GM21381 (cell line): Measurements from ENCODE around the gene ANK2.
A peak's percentile ranks its signal among the peaks of the same experiment; 100 is the strongest.

Experiments used
- ATAC-seq: cut with Tn5 transposase; IDR thresholded peaks from one replicate; pipeline ENCODE4 v1.9.1; 2021; ENCODE audit warnings: mild to moderate bottlenecking, moderate library complexity; ENCODE audit not compliant: unreplicated experiment

ANK2 gene

DNA sequence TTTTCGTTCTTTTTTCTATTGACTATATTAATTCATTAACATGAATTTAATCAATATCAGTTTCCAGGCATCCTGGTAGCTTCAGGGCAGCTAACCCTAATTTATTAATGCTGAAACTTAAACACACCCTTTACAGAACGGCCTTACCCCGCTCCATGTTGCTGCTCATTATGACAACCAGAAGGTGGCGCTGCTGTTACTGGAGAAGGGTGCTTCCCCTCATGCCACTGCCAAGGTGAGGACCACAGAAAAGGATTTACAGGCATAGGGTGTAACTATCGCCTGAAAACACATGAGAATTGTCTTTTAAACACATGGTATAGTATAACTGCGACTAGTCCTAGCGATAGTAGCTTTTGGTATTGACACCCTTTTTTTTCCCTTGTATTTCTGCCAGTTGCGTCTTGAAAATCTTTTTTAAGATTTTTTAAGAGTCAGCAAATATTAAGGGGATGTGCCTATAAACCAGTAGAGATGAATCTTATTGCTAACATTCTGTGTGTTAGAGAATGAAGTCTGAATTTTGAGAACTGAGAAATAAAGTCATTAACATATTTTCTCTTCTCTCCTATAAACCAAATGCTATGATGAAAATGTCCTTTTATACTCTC lies 229.0 kb downstream of the ANK2 start:
- ATAC-seq = peak; percentile 98

DNA sequence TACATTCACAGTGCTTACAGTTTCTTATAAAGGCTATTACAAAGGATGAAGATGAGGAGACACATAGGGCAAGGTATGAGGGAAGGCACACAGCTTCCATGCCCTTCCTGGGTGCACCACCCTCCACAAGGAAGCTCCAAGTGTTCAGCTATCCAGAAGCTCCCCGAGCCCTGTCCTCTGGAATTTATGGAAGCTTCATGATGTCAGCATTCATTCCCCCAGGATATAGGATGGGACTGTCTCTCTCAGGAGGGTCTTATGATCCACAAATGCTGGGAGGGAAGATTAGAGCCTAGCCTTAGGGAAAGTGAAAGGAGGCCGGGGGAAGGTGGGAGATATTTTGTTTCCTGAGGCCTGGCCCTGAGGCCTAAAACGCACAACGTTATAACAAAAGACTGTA lies 236.0 kb downstream of the ANK2 start:
- ATAC-seq = no peak

DNA sequence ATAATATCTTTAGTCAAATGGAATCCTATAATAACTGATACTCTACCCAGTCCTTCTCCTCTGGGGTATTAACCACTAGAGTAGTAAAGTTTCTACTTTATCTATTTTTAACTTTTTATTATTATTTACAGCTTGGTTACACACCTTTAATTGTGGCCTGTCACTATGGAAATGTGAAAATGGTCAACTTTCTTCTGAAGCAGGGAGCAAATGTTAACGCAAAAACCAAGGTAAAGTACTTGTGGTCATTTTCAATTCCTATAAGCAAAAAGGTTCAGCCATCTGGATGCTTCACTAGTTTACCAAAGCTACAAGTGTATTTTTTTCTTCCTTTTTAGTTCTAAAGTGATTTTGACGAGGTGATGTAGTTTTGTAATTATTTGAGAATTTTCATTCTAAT lies 238.8 kb downstream of the ANK2 start:
- ATAC-seq = no peak

GRCh38 chr4:113288696-113289095 lies 239.2 kb downstream of the ANK2 start:
- no peak for ATAC-seq

GRCh38 chr4:113289766-113290165 lies 240.3 kb downstream of the ANK2 start:
- ATAC-seq = no peak

GRCh38 chr4:113290666-113291065 lies 241.2 kb downstream of the ANK2 start:
- ATAC-seq = no peak

GRCh38 chr4:113292371-113293042 lies 243.1 kb downstream of the ANK2 start:
- no peak for ATAC-seq

DNA sequence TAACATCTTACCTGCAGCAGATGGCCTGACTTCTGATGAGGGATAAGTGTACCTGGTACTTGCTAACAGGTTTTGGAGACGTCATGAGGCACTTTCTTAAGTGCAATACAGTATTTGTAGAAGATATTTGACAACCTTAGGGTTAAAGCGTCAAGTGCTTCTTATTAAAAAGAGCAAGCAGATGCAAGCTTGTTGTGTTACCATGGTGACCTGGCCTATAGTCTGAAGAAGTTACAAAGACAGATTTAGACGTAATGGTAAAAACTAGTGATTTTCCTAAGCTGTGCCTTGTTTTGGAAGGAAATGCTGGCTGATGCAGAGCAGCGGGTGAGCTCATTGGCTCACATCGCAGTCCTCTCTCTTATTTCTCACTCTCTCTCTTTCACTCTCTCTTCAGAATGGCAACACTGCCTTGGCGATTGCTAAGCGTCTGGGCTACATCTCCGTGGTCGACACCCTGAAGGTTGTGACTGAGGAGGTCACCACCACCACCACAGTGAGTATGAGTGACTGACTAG lies 243.6 kb downstream of the ANK2 start:
- ATAC-seq = no peak

DNA sequence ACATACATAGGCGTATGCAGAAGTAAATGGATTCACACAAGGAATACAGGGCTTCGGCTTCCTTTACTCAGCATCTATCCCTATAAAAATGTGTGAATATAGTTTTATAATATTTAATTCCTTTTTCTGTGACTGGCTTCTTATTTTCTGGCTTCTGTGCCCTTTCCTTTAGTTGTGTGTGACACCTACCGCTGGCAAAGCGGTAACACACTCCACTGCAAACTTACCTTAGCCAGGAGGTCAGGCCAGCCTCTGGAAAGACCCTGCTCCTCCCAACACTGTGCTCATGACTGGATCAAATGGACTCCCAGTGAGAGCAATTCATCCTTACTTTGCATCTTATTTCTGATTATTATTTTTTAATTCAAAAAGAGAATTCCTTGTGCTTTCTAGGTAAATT lies 244.2 kb downstream of the ANK2 start:
- ATAC-seq = no peak

DNA sequence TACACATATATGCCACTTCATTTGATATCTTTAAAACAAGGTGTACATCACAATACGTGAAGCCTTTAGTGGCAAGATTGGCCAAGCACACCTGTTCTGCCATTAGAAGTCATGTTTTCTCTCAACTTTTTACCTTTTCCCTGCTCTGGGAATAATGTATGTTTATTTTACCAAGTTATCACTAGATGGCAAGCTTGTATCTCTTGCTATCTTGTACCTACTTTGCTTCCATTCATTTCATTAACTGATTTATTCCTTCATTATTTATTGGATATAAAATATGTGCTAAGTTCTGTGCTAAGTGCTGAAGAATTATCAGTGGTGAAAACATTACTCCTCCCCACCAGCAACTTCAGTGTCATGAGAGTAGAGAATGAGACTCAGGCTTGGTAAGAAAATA lies 245.5 kb downstream of the ANK2 start:
- no peak for ATAC-seq

GRCh38 chr4:113300471-113300928 lies 251.0 kb downstream of the ANK2 start:
- ATAC-seq = no peak

DNA sequence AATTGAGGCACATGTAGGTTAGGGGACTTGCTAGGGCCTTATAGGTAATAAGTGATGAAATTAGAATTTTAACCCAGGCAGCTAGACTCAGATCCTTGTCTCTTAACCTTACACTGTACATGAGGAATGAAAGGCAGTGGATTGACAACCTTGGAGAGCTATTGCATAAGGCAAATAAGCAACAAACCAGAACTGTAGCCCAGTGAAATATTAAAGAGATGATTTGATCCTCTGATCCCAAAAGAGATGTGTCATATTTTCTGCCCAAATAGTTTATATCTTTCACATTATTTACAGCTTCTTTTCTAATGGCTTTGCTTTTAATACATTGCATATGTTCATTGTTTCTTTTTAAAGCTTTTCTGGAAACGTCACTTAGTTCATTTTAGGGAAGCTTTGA lies 252.6 kb downstream of the ANK2 start:
- no peak for ATAC-seq

GRCh38 chr4:113303315-113303714 lies 253.9 kb downstream of the ANK2 start:
- no peak for ATAC-seq

DNA sequence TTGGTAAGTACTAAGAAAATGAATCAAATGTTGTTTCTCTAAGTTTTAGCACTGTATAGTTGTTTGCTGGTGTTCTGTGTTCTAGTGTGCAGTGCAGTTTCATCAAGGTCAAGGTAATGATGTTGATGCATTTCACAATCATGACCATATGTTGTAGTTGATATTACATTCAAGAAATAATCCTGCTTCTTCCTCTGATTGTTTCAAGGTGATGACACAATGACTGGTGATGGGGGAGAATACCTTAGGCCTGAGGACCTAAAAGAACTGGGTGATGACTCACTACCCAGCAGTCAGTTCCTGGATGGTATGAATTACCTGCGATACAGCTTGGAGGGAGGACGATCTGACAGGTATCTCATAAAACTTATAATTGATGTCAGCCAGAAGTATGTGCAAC lies 261.6 kb downstream of the ANK2 start:
- no peak for ATAC-seq

- ATAC-seq = no peak
Observed at GRCh38 chr4:113312529-113312928, 263.1 kb downstream of the ANK2 start.

GRCh38 chr4:113314426-113314825 lies 265.0 kb downstream of the ANK2 start:
- ATAC-seq = no peak

DNA sequence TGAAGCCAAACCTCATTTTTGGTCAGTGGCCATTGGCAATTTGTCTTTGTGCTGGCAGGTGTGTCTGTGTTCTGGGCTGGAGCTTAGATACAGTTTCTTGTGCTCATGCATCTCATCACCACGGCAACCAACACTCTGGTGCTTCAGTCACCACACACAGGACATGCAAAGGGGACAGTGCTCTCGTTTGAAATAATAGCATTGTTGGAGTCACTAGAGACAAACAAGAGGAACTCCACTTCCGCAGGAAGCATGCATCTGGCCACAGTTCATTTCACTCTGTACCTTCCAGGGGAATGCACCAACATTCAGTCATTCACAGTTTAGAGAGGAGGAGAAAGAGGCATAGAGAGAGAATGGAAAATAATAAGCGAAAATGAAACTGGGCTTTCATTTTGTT lies 267.4 kb downstream of the ANK2 start:
- ATAC-seq = peak; percentile 93

DNA sequence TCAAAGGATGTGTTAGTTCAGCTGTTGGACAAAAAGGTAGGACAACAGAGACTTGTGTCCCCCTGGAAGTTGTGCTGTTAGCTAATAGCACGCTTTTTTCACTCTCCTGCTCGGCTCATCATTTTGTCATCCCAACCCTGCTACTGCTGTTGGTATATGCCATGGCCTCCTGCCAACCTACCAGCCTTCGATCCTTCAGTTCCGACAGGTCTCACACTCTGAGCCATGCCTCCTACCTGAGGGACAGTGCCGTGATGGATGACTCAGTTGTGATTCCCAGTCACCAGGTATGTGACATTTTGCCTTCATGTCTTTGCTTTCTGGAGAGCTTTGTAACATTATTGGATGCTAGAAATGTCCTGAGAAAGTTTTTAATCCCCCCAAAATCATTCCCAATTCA lies 268.1 kb downstream of the ANK2 start:
- no peak for ATAC-seq

DNA sequence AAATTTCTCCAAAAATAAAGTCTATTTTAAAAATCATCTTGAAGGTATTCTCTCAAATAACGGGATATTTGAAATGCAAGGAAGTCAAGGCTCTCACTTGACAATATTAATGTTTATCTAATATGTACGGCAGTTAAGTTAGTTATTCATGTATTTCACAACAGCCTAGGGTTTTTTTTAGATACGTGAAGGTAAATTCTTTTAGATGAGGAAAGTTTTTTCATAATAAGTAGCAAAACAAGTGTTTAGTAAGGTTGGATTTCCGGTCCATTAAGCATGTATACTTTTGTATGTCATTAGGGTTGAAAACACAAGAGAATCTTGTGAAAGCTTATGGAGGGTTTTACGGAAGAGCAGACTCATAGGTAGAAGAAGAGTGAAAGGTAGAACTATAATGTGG lies 273.3 kb downstream of the ANK2 start:
- no peak for ATAC-seq

GRCh38 chr4:113325876-113326615 lies 276.6 kb downstream of the ANK2 start:
- ATAC-seq = no peak

- no peak for ATAC-seq
Observed at GRCh38 chr4:113327494-113327893, 278.0 kb downstream of the ANK2 start.

DNA sequence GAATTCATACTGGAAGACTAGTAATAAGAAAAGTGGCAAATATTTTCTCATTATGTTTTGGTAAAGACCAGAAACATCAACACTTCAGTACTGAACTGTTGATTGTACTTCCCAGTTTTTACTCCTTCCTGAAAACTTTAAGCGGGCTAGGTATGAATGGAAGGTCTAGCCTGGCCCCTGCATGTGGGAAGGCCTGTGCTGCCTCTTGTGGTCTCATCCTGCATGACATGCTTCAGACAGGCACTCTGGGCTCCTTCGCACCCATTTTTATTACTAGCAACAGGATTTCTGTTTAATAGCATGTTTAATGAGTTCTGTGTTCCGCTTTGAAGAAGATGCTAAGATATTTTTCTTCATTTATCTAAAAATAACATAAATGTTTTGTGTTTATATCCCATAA lies 279.1 kb downstream of the ANK2 start:
- no peak for ATAC-seq
